NCI-H2029 (cell line): ENCODE data around the gene ARHGAP26.
A peak's percentile ranks its signal among the peaks of the same experiment; 100 is the strongest.

ENCODE experiments used
- DNase-seq: peaks from one replicate; lab custom pipeline; 2025; lab: John Stamatoyannopoulos, UW

Gene ARHGAP26

DNA sequence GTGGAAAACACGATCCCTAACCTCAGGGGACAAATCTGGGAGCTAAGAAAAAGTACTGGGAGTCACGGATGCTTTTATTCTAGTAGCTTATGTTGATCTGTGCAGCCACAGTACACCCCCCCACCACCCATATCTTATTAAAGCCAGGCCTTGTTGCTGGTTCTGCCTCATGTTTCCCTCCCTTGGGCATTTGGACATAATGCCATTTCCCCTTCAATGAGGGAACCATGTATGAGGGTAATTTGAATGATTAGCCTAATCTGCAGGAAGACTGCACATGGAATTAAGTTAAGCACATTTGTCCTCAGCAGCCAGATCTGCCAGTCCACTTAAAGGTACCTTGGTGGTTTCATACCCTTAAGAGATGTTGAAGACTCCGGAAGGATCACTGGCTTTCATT, 102.0 kb downstream of the ARHGAP26 start:
- no peak for DNase-seq

GRCh38 chr5:142872795-142873194, 102.6 kb downstream of the ARHGAP26 start:
- no peak for DNase-seq

DNA sequence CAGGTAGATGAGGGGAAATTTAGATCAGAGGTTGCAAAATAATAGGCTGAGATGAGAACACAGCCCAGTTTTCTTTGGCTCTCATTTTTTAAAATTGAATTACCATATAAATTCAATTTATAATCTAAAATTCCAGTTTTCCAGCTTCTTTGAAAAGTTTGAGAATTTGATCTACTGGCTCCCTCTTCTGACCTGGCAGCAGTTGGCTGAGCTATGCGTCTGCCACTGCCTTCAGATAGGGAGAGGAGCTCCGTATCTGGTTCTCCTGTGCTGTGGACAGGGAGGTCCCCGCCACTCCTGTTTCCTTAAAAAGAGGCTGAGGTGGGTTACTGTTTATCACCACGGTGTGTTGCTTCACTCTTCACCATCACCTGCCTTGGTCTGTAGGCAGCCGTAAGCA, 103.7 kb downstream of the ARHGAP26 start:
- no peak for DNase-seq

DNA sequence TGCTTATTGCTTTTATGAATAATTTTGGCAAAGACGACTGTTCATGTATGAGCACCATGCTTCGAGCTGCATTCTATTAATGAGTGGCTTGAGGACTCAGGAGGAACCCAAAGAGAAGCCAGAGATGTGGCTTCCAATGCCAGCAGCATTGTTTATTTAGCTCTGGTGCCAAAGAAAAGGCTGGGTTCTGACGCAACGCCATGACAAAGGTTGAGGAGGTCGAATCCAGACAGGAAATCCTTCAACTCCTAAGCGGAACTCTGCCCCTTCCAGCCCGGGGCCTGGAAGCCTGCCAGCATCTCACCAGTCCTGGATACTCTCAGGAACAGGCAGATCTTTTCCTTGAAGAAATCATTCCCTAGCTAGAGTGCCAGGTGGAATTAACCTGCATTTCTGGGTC, 104.4 kb downstream of the ARHGAP26 start:
- peak; percentile 90 for DNase-seq

- DNase-seq, result no peak
Measured at GRCh38 chr5:142875936-142876335, 105.8 kb downstream of the ARHGAP26 start.

GRCh38 chr5:142876817-142877216, 106.6 kb downstream of the ARHGAP26 start:
- DNase-seq, result no peak

GRCh38 chr5:142878111-142878510, 107.9 kb downstream of the ARHGAP26 start:
- no peak for DNase-seq

DNA sequence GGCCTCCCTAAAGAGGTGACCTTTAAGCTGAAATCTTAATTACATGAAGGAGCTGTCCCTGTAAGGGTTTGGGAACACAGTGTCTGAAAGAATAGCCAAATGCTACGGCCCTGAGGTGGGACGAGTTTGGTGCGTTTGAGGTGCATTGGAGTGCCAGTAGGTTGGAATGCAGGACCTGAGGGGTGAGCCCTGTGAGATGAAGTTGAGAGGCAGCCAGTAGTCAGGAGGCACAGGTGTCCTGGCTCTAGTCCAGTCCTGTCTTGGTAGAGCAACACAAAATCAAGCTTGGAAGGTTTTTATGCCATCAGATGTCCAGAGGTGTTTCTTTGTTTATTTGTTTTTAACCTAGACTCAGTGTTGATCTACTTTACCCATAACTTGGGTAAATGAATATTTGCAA, 108.5 kb downstream of the ARHGAP26 start:
- DNase-seq, result no peak

GRCh38 chr5:142881076-142881783, 111.1 kb downstream of the ARHGAP26 start:
- DNase-seq, result no peak

- peak; percentile 41 for DNase-seq
Measured at GRCh38 chr5:142881784-142882126, 111.6 kb downstream of the ARHGAP26 start.

DNA sequence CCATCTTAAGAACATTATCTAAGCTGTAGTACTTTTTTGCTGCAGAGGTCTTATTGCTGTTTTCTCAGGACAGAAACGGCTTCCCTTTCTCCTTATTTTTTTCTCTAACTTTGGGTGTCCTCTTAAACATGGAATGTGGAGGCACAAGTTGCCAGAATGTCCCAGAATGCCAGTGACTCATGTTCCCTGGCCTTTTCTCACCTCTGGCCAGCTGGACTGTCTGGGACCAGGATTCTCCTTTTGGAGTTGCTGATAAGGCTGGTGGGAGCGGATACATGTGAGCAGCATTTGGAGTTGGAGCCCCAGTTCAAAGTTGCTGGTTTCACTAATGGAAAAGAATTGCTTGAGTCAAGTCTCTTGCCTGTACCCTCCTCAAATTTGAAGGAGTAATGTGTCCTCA, 112.8 kb downstream of the ARHGAP26 start:
- DNase-seq, result no peak

- no peak for DNase-seq
Measured at GRCh38 chr5:142883438-142883837, 113.3 kb downstream of the ARHGAP26 start.

GRCh38 chr5:142884029-142884428, 113.9 kb downstream of the ARHGAP26 start:
- DNase-seq, result no peak

- no peak for DNase-seq
Measured at GRCh38 chr5:142886211-142886610, 116.0 kb downstream of the ARHGAP26 start.

GRCh38 chr5:142886956-142887355, 116.8 kb downstream of the ARHGAP26 start:
- DNase-seq, result no peak

GRCh38 chr5:142888469-142889085, 118.4 kb downstream of the ARHGAP26 start:
- DNase-seq, result peak; percentile 32

DNA sequence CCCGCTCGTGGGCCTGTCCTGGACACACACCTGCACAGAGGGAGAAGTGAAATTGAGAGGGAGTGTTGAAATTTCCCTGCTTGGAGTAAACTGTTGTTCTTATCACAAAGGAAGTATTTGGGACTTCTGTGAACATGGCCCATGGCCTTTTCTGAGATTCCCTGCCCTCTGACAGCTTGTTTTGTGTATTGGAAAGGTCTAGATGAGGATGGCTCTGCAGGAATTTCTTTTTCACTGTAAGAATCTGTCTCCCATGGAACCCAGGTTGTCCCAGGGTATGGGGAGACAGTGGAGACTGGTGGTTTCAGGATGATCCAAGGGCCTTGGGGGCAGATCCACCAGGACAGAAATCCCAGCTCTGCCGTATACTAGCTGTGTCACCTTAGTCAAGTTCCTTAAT, 121.8 kb downstream of the ARHGAP26 start:
- no peak for DNase-seq

- DNase-seq, result no peak
Measured at GRCh38 chr5:142894315-142894714, 124.1 kb downstream of the ARHGAP26 start.

GRCh38 chr5:142894749-142895148, 124.6 kb downstream of the ARHGAP26 start:
- no peak for DNase-seq

DNA sequence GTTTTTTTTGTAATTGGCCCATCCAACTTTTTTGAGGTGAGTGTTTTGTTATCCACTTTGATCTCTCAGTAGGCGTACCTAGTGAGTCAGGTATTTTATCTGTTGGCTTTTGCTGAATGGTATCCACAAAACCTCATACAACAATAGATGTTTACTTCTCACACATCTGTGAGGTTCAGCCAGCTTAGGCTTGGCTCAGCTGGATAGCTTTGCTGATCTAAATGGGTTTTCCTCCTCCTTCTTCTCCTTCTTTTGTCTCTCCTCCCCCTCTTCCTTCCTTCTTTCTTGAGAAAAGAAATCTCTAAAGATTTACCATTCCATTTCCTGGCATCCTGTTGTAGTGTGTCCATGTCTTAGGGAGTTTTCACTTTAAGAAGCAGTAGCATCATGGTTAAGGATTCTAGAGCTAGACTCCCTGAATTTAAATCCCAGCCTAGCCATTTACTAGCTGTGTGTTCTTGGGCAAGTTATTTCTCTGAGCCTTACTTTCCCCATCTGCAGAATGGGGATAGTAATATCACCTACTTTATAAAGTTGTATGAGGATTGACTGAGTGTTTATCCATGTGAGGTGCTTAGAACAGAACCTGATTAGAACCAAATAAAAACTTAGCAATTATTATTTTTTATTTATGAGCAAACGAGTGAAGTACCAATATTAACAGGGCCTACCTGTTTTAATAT, 126.3 kb downstream of the ARHGAP26 start:
- no peak for DNase-seq

GRCh38 chr5:142897328-142897727, 127.2 kb downstream of the ARHGAP26 start:
- DNase-seq, result no peak

- no peak for DNase-seq
Measured at GRCh38 chr5:142900927-142901326, 130.8 kb downstream of the ARHGAP26 start.

- no peak for DNase-seq
Measured at GRCh38 chr5:142901476-142902185, 131.5 kb downstream of the ARHGAP26 start.
